Ishikawa (cell line): ENCODE data around the gene ATRIP.

ENCODE experiments used
- CEBPB ChIP-seq: IDR thresholded peaks from 2 replicates; pipeline ENCODE4 v1.6.1; 2012
- CREB1 ChIP-seq: IDR thresholded peaks from 2 replicates; pipeline ENCODE4 v1.6.1; 2012; ENCODE audit warnings: low read depth
- EGR1 ChIP-seq: IDR thresholded peaks from 2 replicates; pipeline ENCODE4 v1.6.1; 2012
- EP300 ChIP-seq: IDR thresholded peaks from 2 replicates; pipeline ENCODE4 v1.6.1; 2012; ENCODE audit warnings: borderline replicate concordance
- FOXM1 ChIP-seq: IDR thresholded peaks from 2 replicates; pipeline ENCODE4 v1.6.1; 2012; ENCODE audit warnings: low read depth, borderline replicate concordance
- NFIC ChIP-seq: IDR thresholded peaks from 2 replicates; pipeline ENCODE4 v1.6.1; 2012
- RAD21 ChIP-seq: IDR thresholded peaks from 2 replicates; pipeline ENCODE4 v1.6.1; 2012; ENCODE audit warnings: low read depth
- TAF1 ChIP-seq: IDR thresholded peaks from 2 replicates; pipeline ENCODE4 v1.6.1; 2012; ENCODE audit warnings: low read depth, mild to moderate bottlenecking
- TCF12 ChIP-seq: IDR thresholded peaks from 2 replicates; pipeline ENCODE4 v1.6.1; 2012; ENCODE audit warnings: low read depth
- TEAD4 ChIP-seq: IDR thresholded peaks from 2 replicates; pipeline ENCODE4 v1.6.1; 2012
- YY1 ChIP-seq: IDR thresholded peaks from 2 replicates; pipeline ENCODE4 v1.6.1; 2012; ENCODE audit warnings: low read depth
- ZBTB7A ChIP-seq: IDR thresholded peaks from 2 replicates; pipeline ENCODE4 v1.6.1; 2012; ENCODE audit warnings: low read depth
- TF ChIP-seq, protein P1 (sequence below): IDR thresholded peaks from 2 replicates; pipeline ENCODE4 v1.6.1; 2012; ENCODE audit warnings: low read depth, mild to moderate bottlenecking
- TF ChIP-seq, protein P2 (sequence below): IDR thresholded peaks from 2 replicates; pipeline ENCODE4 v1.6.1; 2012
- TF ChIP-seq, protein P3 (sequence below): IDR thresholded peaks from 2 replicates; pipeline ENCODE4 v1.6.1; 2012

The ATRIP gene

DNA sequence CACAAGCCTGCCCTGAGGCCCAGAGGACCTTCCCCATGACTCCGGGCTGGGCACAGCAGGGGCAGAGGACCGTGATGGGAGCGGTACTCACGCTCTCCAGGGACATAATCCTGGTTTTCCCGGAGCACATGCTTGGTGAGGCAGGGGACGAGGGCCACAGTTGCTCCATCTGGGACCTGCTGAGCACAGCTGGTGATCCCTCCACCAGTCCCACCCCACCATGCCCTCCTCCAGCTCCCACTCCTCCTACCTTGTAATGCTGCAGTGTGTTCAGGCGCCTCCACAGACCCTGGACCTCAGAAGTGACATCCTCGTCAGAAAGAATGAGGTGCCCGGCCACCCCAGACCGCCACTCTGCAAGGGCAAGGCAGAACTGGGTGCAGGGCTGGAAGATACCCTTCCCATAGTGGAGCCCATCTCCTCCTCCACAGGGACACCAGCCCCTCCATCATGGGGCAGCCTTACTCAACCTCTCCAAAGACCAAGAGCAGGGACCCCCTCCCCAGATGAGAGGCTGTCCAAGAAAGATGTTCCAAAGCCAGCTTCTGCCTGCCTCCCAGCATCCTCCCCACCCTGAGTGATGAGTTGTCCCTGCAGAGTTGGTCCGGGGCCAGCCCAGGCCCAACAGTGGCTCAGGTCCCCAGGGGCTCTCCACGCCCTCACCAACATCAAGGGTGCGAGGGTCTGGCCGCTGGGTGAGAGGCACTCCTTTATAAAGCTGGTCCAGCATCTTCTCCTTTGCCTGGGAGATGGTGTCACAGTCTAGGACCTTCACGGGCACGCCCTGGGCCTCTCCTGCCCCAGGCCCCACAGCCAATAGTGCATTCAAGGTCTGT, 36.1 kb upstream of the ATRIP start:
- no peak for TF ChIP-seq CREB1
- TF ChIP-seq, protein P1, sequence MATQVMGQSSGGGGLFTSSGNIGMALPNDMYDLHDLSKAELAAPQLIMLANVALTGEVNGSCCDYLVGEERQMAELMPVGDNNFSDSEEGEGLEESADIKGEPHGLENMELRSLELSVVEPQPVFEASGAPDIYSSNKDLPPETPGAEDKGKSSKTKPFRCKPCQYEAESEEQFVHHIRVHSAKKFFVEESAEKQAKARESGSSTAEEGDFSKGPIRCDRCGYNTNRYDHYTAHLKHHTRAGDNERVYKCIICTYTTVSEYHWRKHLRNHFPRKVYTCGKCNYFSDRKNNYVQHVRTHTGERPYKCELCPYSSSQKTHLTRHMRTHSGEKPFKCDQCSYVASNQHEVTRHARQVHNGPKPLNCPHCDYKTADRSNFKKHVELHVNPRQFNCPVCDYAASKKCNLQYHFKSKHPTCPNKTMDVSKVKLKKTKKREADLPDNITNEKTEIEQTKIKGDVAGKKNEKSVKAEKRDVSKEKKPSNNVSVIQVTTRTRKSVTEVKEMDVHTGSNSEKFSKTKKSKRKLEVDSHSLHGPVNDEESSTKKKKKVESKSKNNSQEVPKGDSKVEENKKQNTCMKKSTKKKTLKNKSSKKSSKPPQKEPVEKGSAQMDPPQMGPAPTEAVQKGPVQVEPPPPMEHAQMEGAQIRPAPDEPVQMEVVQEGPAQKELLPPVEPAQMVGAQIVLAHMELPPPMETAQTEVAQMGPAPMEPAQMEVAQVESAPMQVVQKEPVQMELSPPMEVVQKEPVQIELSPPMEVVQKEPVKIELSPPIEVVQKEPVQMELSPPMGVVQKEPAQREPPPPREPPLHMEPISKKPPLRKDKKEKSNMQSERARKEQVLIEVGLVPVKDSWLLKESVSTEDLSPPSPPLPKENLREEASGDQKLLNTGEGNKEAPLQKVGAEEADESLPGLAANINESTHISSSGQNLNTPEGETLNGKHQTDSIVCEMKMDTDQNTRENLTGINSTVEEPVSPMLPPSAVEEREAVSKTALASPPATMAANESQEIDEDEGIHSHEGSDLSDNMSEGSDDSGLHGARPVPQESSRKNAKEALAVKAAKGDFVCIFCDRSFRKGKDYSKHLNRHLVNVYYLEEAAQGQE: no peak
- TF ChIP-seq TAF1: no peak
- no peak for TF ChIP-seq RAD21
- no peak for TF ChIP-seq NFIC
- TF ChIP-seq YY1: no peak
- TF ChIP-seq FOXM1: no peak
- TF ChIP-seq CEBPB: no peak
- TF ChIP-seq TEAD4: no peak

DNA sequence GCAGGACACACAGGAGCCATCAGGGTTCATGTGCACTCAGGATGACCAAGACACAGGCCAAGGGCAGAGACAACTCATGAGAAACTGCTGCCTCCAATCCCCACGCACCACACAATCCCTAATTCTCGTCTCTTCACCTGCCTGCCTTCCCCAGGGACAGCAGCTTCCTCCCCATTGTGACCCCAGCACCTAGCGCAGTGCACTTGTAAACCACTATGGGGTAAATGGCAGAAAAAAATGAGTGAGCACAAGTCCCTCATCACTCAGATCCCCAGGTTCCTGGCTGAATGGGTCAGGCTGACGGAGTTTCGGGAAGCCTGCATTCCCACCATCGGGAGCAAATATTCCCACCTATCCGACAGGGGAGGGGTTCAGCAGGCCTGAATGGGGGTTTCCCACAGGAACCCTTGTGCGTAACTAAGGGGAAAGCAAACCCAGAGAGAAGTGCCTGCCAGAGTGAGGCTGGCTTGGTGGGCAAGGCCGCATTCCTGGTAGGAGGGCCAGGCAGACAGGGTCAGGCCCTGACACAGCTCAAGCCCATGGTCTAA, 35.4 kb upstream of the ATRIP start:
- TF ChIP-seq CREB1 (no peak), FOXM1 (no peak), RAD21 (no peak), TAF1 (no peak), EP300 (no peak)

DNA sequence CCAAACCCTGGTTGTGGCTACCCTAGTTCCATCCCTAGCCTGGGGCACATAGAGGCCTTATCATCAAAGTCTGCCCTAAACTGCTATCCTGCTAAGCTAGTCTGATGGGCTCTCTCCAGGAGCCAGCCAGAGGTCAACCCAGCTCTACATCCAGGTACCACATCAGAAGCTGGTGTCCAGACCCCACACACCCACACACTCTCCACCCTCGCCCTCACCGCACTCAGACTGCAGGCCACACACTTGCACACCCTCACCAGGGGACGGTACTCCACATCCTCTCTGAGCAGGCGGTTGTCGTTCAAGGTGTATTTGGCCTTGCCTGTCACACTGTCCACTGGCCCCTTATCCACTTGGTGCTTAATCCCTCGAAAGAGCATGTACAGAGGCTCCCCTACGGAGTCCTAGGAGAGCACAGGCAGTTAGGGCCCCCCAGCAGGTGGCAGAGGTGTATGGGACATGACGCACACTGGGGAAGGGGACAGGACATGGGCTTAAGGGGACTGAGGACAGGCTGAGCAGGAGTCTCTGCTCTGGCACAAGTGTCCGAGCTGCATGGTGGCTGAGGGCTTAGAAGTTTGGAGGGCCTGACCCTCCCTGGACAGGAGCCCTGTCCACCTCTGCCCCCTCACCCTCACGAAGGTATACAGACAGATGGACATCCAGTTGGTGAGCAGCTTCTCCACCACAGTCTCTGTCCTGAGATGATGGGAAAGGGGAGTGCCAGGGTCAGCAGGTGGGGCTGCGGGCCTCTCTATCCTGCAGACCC, 34.7 kb upstream of the ATRIP start:
- TF ChIP-seq RAD21 (no peak), FOXM1 (no peak), ZBTB7A (no peak), TEAD4 (no peak), TAF1 (no peak)
- TF ChIP-seq, protein P2, sequence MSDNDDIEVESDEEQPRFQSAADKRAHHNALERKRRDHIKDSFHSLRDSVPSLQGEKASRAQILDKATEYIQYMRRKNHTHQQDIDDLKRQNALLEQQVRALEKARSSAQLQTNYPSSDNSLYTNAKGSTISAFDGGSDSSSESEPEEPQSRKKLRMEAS: no peak
- TF ChIP-seq, protein P1: no peak

DNA sequence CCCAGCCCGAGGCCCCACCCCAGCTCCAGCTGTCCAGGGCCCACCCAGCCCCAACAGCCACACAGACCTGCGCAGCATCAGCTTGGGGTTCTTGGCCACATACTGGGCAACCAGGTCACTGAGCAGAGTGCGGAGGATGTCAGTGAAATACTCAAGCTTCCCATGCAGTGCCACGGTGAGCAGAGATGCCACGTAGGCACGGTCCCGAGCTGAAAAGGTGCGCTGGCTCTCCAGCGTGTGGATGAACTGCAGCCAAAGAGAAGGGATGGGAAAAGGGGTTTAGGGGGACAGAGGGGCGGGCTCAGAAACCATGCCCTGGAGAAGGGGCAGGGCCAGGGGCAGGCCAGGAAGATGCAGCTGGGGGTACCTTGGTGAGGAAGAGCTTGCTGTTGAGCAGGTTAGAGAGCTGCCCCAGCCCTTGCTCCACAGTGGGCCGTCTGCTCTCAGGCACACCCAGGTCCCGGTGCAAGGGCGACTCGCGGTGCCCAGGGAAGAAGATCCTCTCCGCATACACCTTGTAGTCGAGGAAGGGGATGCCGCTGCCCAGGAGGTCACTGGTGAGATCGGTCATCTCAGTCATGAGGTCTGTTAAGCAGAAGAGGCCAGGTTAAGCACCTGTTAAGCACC, 34.0 kb upstream of the ATRIP start:
- no peak for TF ChIP-seq TAF1
- TF ChIP-seq CREB1: no peak
- no peak for TF ChIP-seq ZBTB7A
- TF ChIP-seq NFIC: no peak
- TF ChIP-seq EP300: no peak
- no peak for TF ChIP-seq FOXM1
- TF ChIP-seq TEAD4: no peak
- TF ChIP-seq EGR1: no peak
- TF ChIP-seq, protein P2: no peak
- TF ChIP-seq YY1: no peak
- TF ChIP-seq RAD21: no peak
- no peak for TF ChIP-seq TCF12
- TF ChIP-seq, protein P3, sequence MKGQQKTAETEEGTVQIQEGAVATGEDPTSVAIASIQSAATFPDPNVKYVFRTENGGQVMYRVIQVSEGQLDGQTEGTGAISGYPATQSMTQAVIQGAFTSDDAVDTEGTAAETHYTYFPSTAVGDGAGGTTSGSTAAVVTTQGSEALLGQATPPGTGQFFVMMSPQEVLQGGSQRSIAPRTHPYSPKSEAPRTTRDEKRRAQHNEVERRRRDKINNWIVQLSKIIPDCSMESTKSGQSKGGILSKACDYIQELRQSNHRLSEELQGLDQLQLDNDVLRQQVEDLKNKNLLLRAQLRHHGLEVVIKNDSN: no peak
- TF ChIP-seq, protein P1: no peak
- TF ChIP-seq CEBPB: no peak
